ENCODE measurements around the gene UBALD1. TPM values are rescaled to one million over a fixed set of nuclear protein-coding genes. Genes with fewer than 3 reads are reported as not detected.
A peak's percentile ranks its signal among the peaks of the same experiment; 100 is the strongest.

Gene UBALD1
- total RNA-seq, 1 experiment from 2014 or later = 45.9 TPM

DNA sequence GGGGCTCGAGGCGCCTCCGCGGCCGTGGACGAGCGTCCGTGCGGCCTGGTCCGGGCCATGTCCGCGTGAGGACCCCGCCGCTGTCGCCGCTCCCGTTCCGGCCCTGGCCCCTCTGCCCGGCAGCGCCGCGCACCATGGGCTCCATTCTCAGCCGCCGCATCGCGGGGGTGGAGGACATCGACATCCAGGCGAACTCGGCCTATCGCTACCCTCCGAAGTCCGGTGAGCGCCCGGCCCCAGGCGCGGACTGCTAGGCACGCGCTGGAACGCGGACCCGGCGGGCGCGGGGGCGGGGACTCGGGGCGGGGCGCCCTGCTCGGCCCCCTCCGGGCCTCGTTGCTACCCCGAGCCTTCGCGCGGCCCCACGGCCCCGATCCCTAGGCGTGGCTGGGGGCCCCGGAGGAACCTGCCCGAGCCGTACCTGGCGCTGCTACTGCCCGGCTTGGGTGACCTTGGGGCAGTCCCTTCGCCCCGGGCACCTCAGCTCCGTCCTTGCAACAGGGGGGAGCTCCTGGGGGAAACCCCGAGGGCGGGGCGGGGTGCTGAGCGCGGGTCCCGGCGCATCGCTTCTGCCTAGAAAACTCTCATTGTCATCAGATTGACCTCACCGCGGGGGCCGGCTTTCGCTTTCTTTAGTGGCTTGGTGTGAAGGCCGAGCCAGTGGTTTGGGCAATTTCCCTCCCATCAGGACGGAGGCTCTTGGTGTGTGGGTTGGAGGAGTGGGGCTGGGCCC, 10.3 kb upstream of the UBALD1 start:
- peak overlapping the region; percentile 96 for H3K9ac ChIP-seq (ENCODE audit: low read length)
- no peaks in the 10 kb centered on the region for H3K36me3 ChIP-seq (ENCODE audit: control insufficient read depth in 1 of 2, insufficient read depth in 2 of 2, low read length in 2 of 2)
- H3K27ac ChIP-seq (ENCODE audit: low read depth, low read length) = peak overlapping the region; percentile 95
- POLR2A ChIA-PET = interaction anchor here (1.0 kb wide), 1 partner anchor 9 kb away, joined by 7 read pairs; no protein-coding TSS in a partner anchor
- H3K4me2 ChIP-seq (ENCODE audit: low read length) = peak overlapping the region; percentile 89
- H2AFZ ChIP-seq (ENCODE audit: low read depth, low read length, poor library complexity, severe bottlenecking) = no peak overlapping the region
- H4K20me1 ChIP-seq (ENCODE audit: insufficient read depth) = no peaks in the 10 kb centered on the region
- peak overlapping the region; percentile 86 to 87 for H3K4me3 ChIP-seq (replicated peaks in 1 of 2; ENCODE audit: low read depth in 1 of 2, low read length in 2 of 2)
- H3K4me1 ChIP-seq (ENCODE audit: control insufficient read depth in 1 of 2, insufficient read depth in 2 of 2, low read length in 2 of 2) = peaks cover 15 to 21% of the 10 kb centered on the region in 2 experiments
- DNase-seq (ENCODE audit: low read depth, low spot score) (no peak), ATAC-seq (peak; percentile 41)
- CTCF ChIA-PET = interaction anchor here (0.6 to 1.5 kb wide), 10 partner anchors 9 to 147 kb away, joined by 3 to 18 read pairs (median 4); partner anchors contain the start of genes ANKS3 and DNAAF8
- BruUV-seq (replicated peaks) = no TSS peak
- H3K9me2 ChIP-seq (ENCODE audit: insufficient read depth) = no peaks in the 10 kb centered on the region
- H3K27me3 ChIP-seq (ENCODE audit: insufficient read depth, low read length) = no peaks in the 10 kb centered on the region
- H3K79me2 ChIP-seq (ENCODE audit: insufficient read depth, low read length) = peaks cover 47% of the 10 kb centered on the region
- intact Hi-C loops (cut with micrococcal nuclease) = loop anchor here (5.0 kb wide), 1 partner anchor 317 kb away; no protein-coding TSS in a partner anchor
- H3K9me3 ChIP-seq (ENCODE audit: control insufficient read depth in 1 of 2, insufficient read depth in 1 of 2, low read depth in 1 of 2, low read length in 2 of 2) = no peaks in the 10 kb centered on the region
- RAD21 ChIA-PET (ENCODE audit: low non-redundant PET in 1 of 2, low total read pairs in 2 of 2, uncharacterized antibody in 2 of 2, unreplicated experiment in 2 of 2) = interaction anchor here in 1 of 2 experiments (0.6 kb wide), 1 partner anchor 76 kb away, joined by 3 read pairs; no protein-coding TSS in a partner anchor
- TF ChIP-seq ZFX (IDR thresholded peaks at IDR 0.05) (peak; percentile 99), YY1 (IDR thresholded peaks at IDR 0.05; ENCODE audit: extremely low read depth, insufficient replicate concordance, low read depth, low read length) (no peak), ELF1 (IDR thresholded peaks at IDR 0.05; ENCODE audit: borderline replicate concordance, low read depth) (no peak), EGR1 (IDR thresholded peaks at IDR 0.05; ENCODE audit: low read depth) (peak; percentile 41; the same call in 1 of the 2 replicates), SRF (IDR thresholded peaks at IDR 0.05; ENCODE audit: low read depth) (no peak), CBX3 (IDR thresholded peaks at IDR 0.05; ENCODE audit: low read depth) (no peak), SIN3A (IDR thresholded peaks at IDR 0.05; ENCODE audit: low read depth) (no peak; the same call in 1 of the 2 replicates), ZNF274 (IDR thresholded peaks at IDR 0.05; ENCODE audit: low read depth, low read length) (no peak), RAD21 (IDR thresholded peaks at IDR 0.05; ENCODE audit: low read depth) (no peak), POLR2AphosphoS5 (IDR thresholded peaks at IDR 0.05; ENCODE audit: low read depth, low read length) (peak; percentile 89), SP1 (IDR thresholded peaks at IDR 0.05; ENCODE audit: low read depth) (no peak), TCF7L2 (IDR thresholded peaks at IDR 0.05; ENCODE audit: borderline replicate concordance, extremely low read depth, insufficient read depth, insufficient read length) (no peak), JUND (IDR thresholded peaks at IDR 0.05) (no peak), EZH2 (IDR thresholded peaks at IDR 0.05) (no peak), FOSL1 (IDR thresholded peaks at IDR 0.05; ENCODE audit: low read depth) (no peak)
- TF ChIP-seq, protein P1, sequence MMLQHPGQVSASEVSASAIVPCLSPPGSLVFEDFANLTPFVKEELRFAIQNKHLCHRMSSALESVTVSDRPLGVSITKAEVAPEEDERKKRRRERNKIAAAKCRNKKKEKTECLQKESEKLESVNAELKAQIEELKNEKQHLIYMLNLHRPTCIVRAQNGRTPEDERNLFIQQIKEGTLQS (IDR thresholded peaks at IDR 0.05) = no peak
- TF ChIP-seq, protein P2, sequence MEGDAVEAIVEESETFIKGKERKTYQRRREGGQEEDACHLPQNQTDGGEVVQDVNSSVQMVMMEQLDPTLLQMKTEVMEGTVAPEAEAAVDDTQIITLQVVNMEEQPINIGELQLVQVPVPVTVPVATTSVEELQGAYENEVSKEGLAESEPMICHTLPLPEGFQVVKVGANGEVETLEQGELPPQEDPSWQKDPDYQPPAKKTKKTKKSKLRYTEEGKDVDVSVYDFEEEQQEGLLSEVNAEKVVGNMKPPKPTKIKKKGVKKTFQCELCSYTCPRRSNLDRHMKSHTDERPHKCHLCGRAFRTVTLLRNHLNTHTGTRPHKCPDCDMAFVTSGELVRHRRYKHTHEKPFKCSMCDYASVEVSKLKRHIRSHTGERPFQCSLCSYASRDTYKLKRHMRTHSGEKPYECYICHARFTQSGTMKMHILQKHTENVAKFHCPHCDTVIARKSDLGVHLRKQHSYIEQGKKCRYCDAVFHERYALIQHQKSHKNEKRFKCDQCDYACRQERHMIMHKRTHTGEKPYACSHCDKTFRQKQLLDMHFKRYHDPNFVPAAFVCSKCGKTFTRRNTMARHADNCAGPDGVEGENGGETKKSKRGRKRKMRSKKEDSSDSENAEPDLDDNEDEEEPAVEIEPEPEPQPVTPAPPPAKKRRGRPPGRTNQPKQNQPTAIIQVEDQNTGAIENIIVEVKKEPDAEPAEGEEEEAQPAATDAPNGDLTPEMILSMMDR (IDR thresholded peaks at IDR 0.05 in 2 of 3, conservative IDR thresholded peaks at IDR 0.05 in 1 of 3; ENCODE audit: borderline replicate concordance in 1 of 3, insufficient read depth in 1 of 3, low read depth in 2 of 3, low read length in 2 of 3) = no peak
- TF ChIP-seq, protein P3, sequence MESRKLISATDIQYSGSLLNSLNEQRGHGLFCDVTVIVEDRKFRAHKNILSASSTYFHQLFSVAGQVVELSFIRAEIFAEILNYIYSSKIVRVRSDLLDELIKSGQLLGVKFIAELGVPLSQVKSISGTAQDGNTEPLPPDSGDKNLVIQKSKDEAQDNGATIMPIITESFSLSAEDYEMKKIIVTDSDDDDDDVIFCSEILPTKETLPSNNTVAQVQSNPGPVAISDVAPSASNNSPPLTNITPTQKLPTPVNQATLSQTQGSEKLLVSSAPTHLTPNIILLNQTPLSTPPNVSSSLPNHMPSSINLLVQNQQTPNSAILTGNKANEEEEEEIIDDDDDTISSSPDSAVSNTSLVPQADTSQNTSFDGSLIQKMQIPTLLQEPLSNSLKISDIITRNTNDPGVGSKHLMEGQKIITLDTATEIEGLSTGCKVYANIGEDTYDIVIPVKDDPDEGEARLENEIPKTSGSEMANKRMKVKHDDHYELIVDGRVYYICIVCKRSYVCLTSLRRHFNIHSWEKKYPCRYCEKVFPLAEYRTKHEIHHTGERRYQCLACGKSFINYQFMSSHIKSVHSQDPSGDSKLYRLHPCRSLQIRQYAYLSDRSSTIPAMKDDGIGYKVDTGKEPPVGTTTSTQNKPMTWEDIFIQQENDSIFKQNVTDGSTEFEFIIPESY (IDR thresholded peaks at IDR 0.05; ENCODE audit: extremely low read depth, insufficient replicate concordance, low read length) = peak; percentile 27
- TF ChIP-seq, protein P4, sequence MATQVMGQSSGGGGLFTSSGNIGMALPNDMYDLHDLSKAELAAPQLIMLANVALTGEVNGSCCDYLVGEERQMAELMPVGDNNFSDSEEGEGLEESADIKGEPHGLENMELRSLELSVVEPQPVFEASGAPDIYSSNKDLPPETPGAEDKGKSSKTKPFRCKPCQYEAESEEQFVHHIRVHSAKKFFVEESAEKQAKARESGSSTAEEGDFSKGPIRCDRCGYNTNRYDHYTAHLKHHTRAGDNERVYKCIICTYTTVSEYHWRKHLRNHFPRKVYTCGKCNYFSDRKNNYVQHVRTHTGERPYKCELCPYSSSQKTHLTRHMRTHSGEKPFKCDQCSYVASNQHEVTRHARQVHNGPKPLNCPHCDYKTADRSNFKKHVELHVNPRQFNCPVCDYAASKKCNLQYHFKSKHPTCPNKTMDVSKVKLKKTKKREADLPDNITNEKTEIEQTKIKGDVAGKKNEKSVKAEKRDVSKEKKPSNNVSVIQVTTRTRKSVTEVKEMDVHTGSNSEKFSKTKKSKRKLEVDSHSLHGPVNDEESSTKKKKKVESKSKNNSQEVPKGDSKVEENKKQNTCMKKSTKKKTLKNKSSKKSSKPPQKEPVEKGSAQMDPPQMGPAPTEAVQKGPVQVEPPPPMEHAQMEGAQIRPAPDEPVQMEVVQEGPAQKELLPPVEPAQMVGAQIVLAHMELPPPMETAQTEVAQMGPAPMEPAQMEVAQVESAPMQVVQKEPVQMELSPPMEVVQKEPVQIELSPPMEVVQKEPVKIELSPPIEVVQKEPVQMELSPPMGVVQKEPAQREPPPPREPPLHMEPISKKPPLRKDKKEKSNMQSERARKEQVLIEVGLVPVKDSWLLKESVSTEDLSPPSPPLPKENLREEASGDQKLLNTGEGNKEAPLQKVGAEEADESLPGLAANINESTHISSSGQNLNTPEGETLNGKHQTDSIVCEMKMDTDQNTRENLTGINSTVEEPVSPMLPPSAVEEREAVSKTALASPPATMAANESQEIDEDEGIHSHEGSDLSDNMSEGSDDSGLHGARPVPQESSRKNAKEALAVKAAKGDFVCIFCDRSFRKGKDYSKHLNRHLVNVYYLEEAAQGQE (IDR thresholded peaks at IDR 0.05; ENCODE audit: low read depth) = no peak

All from HCT116 (cell line).